Left lung (tissue), 10 donors: Measurements from ENCODE around the gene PLOD2. TPM values are rescaled to one million over a fixed set of nuclear protein-coding genes. Genes with fewer than 3 reads are reported as not detected.

Experiments
- ATAC-seq: fragments of 200-7000 bp; cut with Tn5 transposase; one replicate; pipeline ENCODE4 v1.9.1; 2020; ENCODE audit warnings: moderate library complexity
- DNase-seq, 4 donors: peaks; one replicate each; pipeline ENCODE4 v3.0.0-alpha.2; 2013 to 2020
- H3K27ac ChIP-seq, 2 donors: fragments of 200-600 bp; sonication (generic) in 1 of 2; one replicate each; pipeline versions ENCODE4 v1.5.0 to v1.8.0; 2020 to 2021
- H3K27me3 ChIP-seq, 2 donors: fragments of 200-600 bp; sonication (generic) in 1 of 2; one replicate each; pipeline versions ENCODE4 v1.5.0 to v1.8.0; 2020 to 2021
- H3K36me3 ChIP-seq, 2 donors: fragments of 200-600 bp; sonication (generic) in 1 of 2; one replicate each; pipeline versions ENCODE4 v1.5.0 to v1.8.0; 2020 to 2021
- H3K4me1 ChIP-seq, 2 donors: fragments of 200-600 bp; one replicate each; pipeline ENCODE4 v1.8.0; 2021
- H3K4me3 ChIP-seq, 2 donors: fragments of 200-600 bp; sonication (generic) in 1 of 2; one replicate each; pipeline versions ENCODE4 v1.5.0 to v1.8.0; 2020 to 2021; ENCODE audit warnings: mild to moderate bottlenecking in 1 of 2
- H3K9me3 ChIP-seq, 2 donors: fragments of 200-600 bp; sonication (generic) in 1 of 2; one replicate each; pipeline versions ENCODE4 v1.5.0 to v1.8.0; 2020 to 2021
- intact Hi-C, 2 donors: fragments of 100-400 bp; cut with DNase I; formaldehyde crosslinking; loops; one replicate each; pipeline versions ENCODE4 v1.11.2 to v1.14.2; 2022
- polyA plus RNA-seq, 6 donors: library from polyadenylated mRNA; unstranded; fragments of 120-200 nt; gene quantifications; one replicate each; pipeline ENCODE4 v1.2.1, GENCODE V29; 2013; ENCODE audit not compliant: insufficient read length in 6 of 6
- total RNA-seq, 2 donors: library from RNA; stranded (reverse); fragmentation: NEBNext Ultra II Directional; extraction: Animal tissue kit (Norgen Biotek cat#: 25700); gene quantifications; one replicate each; pipeline ENCODE4 v1.2.1, GENCODE V29; 2021
- TF ChIP-seq, protein P1 (sequence below), 2 donors: fragments of 200-600 bp; sonication (generic) in 1 of 2; IDR thresholded peaks; one replicate each; pipeline versions ENCODE4 v1.5.0 to v1.8.0; 2021; ENCODE audit warnings: antibody characterized with exemption in 2 of 2
- donor health status: DM: no; HTN: yes; CAD: no.
- donor health status: DM: no; HTN: no; CAD: no.

The PLOD2 gene
- total and polyA plus RNA-seq, 8 donors: 41.9 to 98.6 (median 69.1) TPM

DNA sequence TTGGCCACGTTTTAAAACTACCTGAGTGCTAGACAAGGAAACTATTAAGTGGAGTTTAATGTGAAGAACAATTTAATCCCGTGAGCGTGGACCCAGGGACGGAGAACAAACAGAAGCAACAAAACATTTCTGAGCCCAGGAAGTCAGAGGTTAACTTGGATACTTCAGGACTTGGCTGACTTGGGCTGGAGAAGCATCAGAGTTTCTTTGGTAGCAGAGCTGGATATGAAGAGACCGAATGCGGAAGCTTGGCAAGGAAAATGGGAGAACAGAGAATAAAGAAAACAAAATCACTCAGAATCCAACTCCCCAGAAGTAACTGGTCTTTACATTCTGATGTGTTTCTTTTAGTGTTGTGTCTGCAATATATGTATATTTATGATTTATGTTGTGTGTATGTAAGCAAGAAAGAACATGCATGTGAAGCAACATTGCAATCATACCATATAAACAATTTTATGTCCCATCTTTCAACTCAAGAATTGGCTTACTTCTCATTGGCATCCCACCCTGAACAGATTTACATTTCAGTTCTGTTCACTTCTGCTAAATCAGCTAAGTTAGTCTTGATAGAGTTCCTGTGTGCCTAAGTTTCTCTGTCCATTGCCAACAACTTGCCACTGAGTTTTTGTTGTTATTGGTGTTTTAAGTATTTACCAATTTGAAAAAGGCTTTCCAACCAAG is 17.2 kb upstream of the PLOD2 start:
- intact Hi-C loops: loop anchor here in 1 of 2 donors (10.0 kb wide), 1 partner anchor 113 kb away; no protein-coding TSS in a partner anchor
- no peaks in the 10 kb centered on the region for H3K27me3 ChIP-seq
- H3K4me1 ChIP-seq: no peaks in the 10 kb centered on the region
- TF ChIP-seq, protein P1, sequence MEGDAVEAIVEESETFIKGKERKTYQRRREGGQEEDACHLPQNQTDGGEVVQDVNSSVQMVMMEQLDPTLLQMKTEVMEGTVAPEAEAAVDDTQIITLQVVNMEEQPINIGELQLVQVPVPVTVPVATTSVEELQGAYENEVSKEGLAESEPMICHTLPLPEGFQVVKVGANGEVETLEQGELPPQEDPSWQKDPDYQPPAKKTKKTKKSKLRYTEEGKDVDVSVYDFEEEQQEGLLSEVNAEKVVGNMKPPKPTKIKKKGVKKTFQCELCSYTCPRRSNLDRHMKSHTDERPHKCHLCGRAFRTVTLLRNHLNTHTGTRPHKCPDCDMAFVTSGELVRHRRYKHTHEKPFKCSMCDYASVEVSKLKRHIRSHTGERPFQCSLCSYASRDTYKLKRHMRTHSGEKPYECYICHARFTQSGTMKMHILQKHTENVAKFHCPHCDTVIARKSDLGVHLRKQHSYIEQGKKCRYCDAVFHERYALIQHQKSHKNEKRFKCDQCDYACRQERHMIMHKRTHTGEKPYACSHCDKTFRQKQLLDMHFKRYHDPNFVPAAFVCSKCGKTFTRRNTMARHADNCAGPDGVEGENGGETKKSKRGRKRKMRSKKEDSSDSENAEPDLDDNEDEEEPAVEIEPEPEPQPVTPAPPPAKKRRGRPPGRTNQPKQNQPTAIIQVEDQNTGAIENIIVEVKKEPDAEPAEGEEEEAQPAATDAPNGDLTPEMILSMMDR (IDR thresholded peaks at IDR 0.05): no peak
- no peaks in the 10 kb centered on the region for H3K9me3 ChIP-seq
- ATAC-seq (no peak), DNase-seq (no peak)
- H3K27ac ChIP-seq: no peak overlapping the region
- no peak overlapping the region for H3K4me3 ChIP-seq
- H3K36me3 ChIP-seq: no peaks in the 10 kb centered on the region

DNA sequence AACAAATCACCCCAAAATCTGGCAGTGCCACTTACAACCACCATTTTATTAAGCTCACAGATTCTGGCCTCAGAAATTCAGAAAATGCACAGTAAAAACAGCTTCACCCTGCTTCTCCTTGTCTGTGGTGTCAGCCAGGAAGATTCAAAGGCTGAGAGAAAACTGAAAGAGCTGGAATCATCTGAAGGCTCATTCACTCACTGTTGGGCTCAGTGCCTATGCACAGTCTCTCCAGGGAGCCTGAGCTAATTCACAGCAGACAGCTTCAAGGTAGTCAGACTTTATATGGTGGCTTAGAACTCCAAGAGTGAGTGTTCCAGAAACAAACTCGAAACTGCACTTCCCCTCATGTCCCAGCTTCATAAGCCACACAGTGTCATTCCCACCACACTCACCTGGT is 16.5 kb upstream of the PLOD2 start:
- Histone ChIP-seq H3K27me3 (no peaks in the 10 kb centered on the region), H3K27ac (no peak overlapping the region), H3K4me3 (no peak overlapping the region), H3K36me3 (no peaks in the 10 kb centered on the region), H3K4me1 (no peaks in the 10 kb centered on the region), H3K9me3 (no peaks in the 10 kb centered on the region)
- TF ChIP-seq, protein P1 (IDR thresholded peaks at IDR 0.05): no peak
- DNase-seq: no peak
- intact Hi-C loops: loop anchor here in 1 of 2 donors (10.0 kb wide), 1 partner anchor 113 kb away; no protein-coding TSS in a partner anchor
- no peak for ATAC-seq

DNA sequence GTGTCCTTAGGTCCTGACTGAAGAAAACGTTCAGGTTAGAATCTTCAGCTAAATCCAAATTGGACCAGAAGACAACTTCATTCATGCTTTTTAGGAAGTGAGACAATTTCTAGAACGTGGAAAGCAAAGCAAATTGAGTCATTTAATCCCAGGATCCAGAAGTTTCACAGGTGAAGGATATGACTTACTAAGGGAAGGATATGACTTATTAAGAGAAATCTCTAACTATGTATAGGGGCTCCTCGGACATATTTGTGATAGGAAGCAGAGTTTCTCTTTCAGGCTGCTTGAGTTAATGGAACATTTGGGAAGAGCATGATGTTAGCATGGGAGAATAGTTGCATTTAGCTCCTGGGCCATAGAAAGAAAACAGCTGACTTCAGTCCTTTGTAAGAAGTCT is 16.1 kb upstream of the PLOD2 start:
- TF ChIP-seq, protein P1 (IDR thresholded peaks at IDR 0.05): no peak
- no peaks in the 10 kb centered on the region for H3K4me1 ChIP-seq
- H3K4me3 ChIP-seq: no peak overlapping the region
- H3K27me3 ChIP-seq: no peaks in the 10 kb centered on the region
- no peaks in the 10 kb centered on the region for H3K36me3 ChIP-seq
- intact Hi-C loops: loop anchor here in 1 of 2 donors (10.0 kb wide), 1 partner anchor 112 kb away; no protein-coding TSS in a partner anchor
- H3K27ac ChIP-seq: no peak overlapping the region
- no peak for DNase-seq
- ATAC-seq: no peak
- H3K9me3 ChIP-seq: no peaks in the 10 kb centered on the region

DNA sequence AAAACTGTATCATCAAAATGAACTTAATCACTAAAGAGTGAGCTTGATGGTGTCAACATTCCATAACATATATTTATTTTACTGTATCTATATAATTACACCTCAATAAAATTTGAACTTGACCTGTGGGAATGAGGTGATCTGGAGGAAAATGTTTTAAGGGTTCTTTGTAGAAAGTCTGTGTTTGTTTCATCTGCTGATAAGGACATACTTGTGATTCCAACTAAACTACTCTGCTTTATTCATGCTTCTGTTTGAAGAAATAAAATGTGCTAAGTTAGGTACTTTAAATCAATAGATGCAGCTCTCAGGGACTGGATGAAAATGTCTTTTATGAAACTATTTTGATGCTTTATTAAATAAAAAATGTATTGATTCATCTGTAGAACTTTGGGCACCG is 11.6 kb upstream of the PLOD2 start:
- TF ChIP-seq, protein P1 (IDR thresholded peaks at IDR 0.05): no peak
- Histone ChIP-seq H3K4me1 (no peaks in the 10 kb centered on the region), H3K36me3 (no peaks in the 10 kb centered on the region), H3K9me3 (no peaks in the 10 kb centered on the region), H3K27me3 (no peaks in the 10 kb centered on the region), H3K4me3 (no peak overlapping the region), H3K27ac (no peak overlapping the region)
- ATAC-seq (peak; percentile 41), DNase-seq (no peak)
- intact Hi-C loops: loop anchor here in 1 of 2 donors (10.0 kb wide), 1 partner anchor 108 kb away; no protein-coding TSS in a partner anchor

DNA sequence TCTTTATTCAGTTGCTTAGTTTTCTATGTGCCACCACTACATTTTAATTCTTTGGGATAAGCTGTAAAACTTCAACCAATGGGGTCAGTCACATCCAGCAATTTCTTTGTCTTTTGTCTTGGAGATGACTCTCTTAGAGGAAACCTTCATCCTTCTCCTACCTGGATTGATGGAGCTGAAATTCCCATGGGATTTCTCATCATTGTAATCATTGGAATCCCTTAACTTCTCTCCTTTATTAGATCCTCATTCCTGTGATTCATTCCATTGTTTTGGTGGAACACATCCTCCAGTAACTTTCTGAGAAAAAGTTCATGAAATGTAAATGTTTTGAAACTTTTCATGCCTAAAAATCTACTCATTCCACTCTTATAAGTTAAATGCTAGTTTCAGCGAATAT is 9.6 kb upstream of the PLOD2 start:
- TF ChIP-seq, protein P1 (IDR thresholded peaks at IDR 0.05): no peak
- Histone ChIP-seq H3K27me3 (no peaks in the 10 kb centered on the region), H3K4me3 (no peak overlapping the region), H3K36me3 (no peaks in the 10 kb centered on the region), H3K4me1 (no peaks in the 10 kb centered on the region), H3K9me3 (no peaks in the 10 kb centered on the region), H3K27ac (no peak overlapping the region)
- intact Hi-C loops: loop anchor here in 1 of 2 donors (10.0 kb wide), 1 partner anchor 106 kb away; no protein-coding TSS in a partner anchor
- no peak for DNase-seq
- ATAC-seq: no peak
